Loucy (cell line): ENCODE results near the gene RERE.

ENCODE experiments used
- H2AFZ ChIP-seq: fragments of 200-600 bp; sonication (generic); 2 replicates; pipeline ENCODE4 v1.6.0; 2016; ENCODE audit warnings: antibody characterized with exemption, mild to moderate bottlenecking, low read length, moderate library complexity
- H3F3A ChIP-seq: fragments of 200-600 bp; 2 replicates; pipeline ENCODE4 v1.6.0; 2016; ENCODE audit warnings: antibody characterized with exemption, low read depth, mild to moderate bottlenecking
- H3K27me3 ChIP-seq: fragments of 200-600 bp; sonication (generic); 2 replicates; pipeline ENCODE4 v1.6.1; 2014; ENCODE audit warnings: low read length, mild to moderate bottlenecking; ENCODE audit not compliant: insufficient read depth, poor library complexity, severe bottlenecking
- H3K36me3 ChIP-seq: fragments of 200-600 bp; sonication (generic); 2 replicates; pipeline ENCODE4 v1.6.1; 2016; ENCODE audit warnings: low read length; ENCODE audit not compliant: insufficient read depth
- H3K4me1 ChIP-seq: fragments of 200-600 bp; sonication (generic); 2 replicates; pipeline ENCODE4 v1.5.1; 2014; ENCODE audit warnings: low read length, mild to moderate bottlenecking; ENCODE audit not compliant: insufficient read depth, poor library complexity, severe bottlenecking
- H3K4me2 ChIP-seq: fragments of 200-600 bp; sonication (generic); 2 replicates; pipeline ENCODE4 v1.6.0; 2014; ENCODE audit warnings: antibody characterized with exemption, low read length, low read depth, mild to moderate bottlenecking; ENCODE audit not compliant: poor library complexity, severe bottlenecking
- H3K4me3 ChIP-seq: fragments of 200-600 bp; sonication (generic); 2 replicates; pipeline ENCODE4 v1.5.1; 2014; ENCODE audit warnings: low read length, mild to moderate bottlenecking, mixed read lengths; ENCODE audit not compliant: poor library complexity, severe bottlenecking
- H3K79me2 ChIP-seq: fragments of 200-600 bp; sonication (generic); 2 replicates; pipeline ENCODE4 v1.6.1; 2014; ENCODE audit warnings: low read length; ENCODE audit not compliant: insufficient read depth
- H3K9ac ChIP-seq: fragments of 200-600 bp; sonication (generic); 2 replicates; pipeline ENCODE4 v1.6.0; 2014; ENCODE audit warnings: mild to moderate bottlenecking, low read depth, low read length, moderate library complexity; ENCODE audit not compliant: poor library complexity, severe bottlenecking
- H3K9me2 ChIP-seq: fragments of 200-600 bp; sonication (generic); replicated peaks from 2 replicates; pipeline ENCODE4 v1.6.1; 2016; ENCODE audit warnings: low read depth, low read length, mixed read lengths
- H3K9me3 ChIP-seq: fragments of 200-600 bp; sonication (generic); 2 replicates; pipeline ENCODE4 v1.6.1; 2014; ENCODE audit warnings: mild to moderate bottlenecking, antibody characterized with exemption, low read length, low read depth; ENCODE audit not compliant: insufficient read depth
- H4K20me1 ChIP-seq: fragments of 200-600 bp; sonication (generic); 2 replicates; pipeline ENCODE4 v1.6.0; 2014; ENCODE audit warnings: antibody characterized with exemption, low read length, mild to moderate bottlenecking; ENCODE audit not compliant: insufficient read depth, poor library complexity, severe bottlenecking
- CTCF ChIP-seq: fragments of 200-600 bp; sonication (generic); conservative IDR thresholded peaks from 2 replicates; pipeline ENCODE4 v1.5.1; 2014; ENCODE audit warnings: mild to moderate bottlenecking, antibody characterized with exemption, low read length
- EZH2phosphoT487 ChIP-seq: fragments of 200-600 bp; IDR thresholded peaks from 2 replicates; pipeline ENCODE4 v1.6.1; 2018; ENCODE audit warnings: antibody characterized with exemption, mild to moderate bottlenecking, moderate library complexity, borderline replicate concordance

RERE gene

DNA sequence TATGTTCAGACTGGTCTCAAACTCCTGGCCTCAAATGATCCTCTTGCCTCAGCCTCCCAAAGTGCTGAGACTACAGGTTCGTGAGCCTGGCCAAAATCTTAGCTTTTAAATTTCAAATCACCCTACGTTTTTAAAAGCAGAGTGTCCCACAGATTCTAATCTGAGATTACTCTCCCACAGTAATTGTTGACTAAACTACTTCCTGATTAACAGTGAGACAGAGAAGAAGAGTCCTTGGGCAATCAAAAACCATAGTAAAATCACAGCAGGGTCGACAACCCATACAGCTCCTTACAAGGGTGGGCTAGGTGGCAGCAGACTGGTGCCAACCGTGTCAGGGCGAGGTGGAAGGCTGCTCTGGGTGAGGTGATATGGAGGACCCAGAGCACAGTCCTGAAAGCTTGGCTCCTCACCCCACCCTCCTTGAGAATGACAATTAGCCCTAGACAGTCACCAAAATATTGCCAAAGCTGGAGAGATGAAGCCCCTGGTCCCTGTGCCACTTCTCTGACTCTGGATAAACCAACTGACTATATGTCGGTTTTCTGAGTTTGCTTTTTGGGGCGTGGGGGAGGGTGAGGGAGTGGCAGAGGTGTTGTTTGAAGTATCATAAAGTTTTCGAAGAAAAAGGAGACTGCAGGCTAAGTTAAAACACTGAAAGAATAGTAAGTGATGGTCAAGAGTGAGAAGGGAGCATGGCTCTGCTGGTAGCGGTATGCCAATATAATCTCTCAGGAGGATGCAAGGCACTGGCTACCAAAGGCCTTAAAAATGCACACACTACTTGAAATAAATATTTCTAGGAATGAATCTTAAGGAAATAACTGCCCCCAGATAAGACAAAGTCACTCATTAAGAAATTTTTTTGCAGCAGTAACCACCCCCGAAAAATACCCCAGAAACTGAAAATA, 412.7 kb downstream of the RERE start:
- Histone ChIP-seq H3K9ac (no peak overlapping the region), H3K27me3 (no peaks in the 10 kb centered on the region)
- TF ChIP-seq EZH2phosphoT487 (no peak), CTCF (no peak)

DNA sequence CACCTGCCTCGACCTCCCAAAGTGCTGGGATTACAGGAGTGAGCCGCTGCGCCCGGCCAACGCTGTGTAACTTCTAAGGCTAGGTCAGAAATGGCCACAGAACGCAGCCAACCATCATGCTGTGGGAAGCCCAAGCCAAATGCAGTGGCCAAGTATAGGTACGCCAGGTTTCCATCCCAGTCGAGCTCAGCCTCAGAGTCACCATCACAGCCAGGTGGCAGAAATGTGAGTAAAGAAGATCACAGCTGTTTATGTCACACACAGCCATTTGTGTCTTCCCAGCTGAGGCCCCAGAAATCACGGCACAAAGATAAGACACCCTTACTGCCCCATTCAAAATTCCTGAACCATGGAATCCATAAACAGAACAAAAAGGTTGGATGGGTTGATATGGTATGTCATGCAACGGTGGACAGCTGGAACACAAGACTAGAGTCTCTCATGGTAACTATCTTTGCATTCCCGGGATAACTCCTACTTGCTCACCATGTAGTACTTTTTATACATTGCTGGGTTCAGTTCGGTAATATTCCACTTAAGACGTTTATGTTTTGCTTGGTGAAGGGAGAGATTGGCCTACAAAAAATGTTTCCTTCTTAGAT, 415.2 kb downstream of the RERE start:
- Histone ChIP-seq H3K79me2 (peaks cover 73% of the 10 kb centered on the region), H3K4me1 (peaks cover 19% of the 10 kb centered on the region), H3K4me2 (no peak overlapping the region), H3K36me3 (peaks cover 32% of the 10 kb centered on the region; the same call in 1 of the 2 replicates), H3K9me2 (no peaks in the 10 kb centered on the region), H3K27me3 (no peaks in the 10 kb centered on the region), H4K20me1 (peaks cover 28% of the 10 kb centered on the region), H3K9me3 (no peaks in the 10 kb centered on the region), H2AFZ (no peak overlapping the region), H3K4me3 (no peak overlapping the region), H3F3A (no peaks in the 10 kb centered on the region), H3K9ac (no peak overlapping the region)
- TF ChIP-seq CTCF (no peak), EZH2phosphoT487 (no peak)

More for the DNA sequence above, 412.7 kb downstream of the RERE start:
- Histone ChIP-seq H2AFZ (no peak overlapping the region), H3K79me2 (peaks cover 81% of the 10 kb centered on the region), H3K9me2 (no peaks in the 10 kb centered on the region), H3K36me3 (peaks cover 56% of the 10 kb centered on the region; the same call in 1 of the 2 replicates), H3F3A (no peaks in the 10 kb centered on the region), H3K4me2 (no peak overlapping the region), H3K4me1 (peaks cover 9% of the 10 kb centered on the region), H3K4me3 (no peak overlapping the region), H4K20me1 (peaks cover 47% of the 10 kb centered on the region), H3K9me3 (no peaks in the 10 kb centered on the region)

DNA sequence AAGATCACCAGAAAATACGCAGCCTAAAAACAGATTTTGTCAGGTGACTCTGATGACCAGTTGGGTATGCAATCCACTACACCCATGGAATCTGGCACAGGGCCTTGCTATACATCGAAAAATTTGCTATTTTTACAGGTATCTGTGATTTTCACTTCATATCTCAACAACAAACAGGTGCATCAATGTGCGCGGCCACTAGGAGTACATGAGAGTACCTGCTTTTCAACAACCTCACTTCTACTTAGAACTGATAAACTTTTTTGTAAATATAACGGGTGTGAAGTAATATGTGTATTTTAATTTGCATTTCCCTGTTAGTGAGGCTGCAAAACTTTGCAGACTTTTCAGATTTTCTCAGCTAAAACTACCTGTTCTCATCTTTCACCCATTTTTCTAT, 418.8 kb downstream of the RERE start:
- H3F3A ChIP-seq: peaks cover 7% of the 10 kb centered on the region; the same call in 1 of the 2 replicates
- no peaks in the 10 kb centered on the region for H3K9me3 ChIP-seq
- H3K9ac ChIP-seq: no peak overlapping the region
- no peak overlapping the region for H3K4me3 ChIP-seq
- H4K20me1 ChIP-seq: peaks cover 34% of the 10 kb centered on the region
- no peak overlapping the region for H2AFZ ChIP-seq
- TF ChIP-seq EZH2phosphoT487 (no peak), CTCF (peak; percentile 39)
- peaks cover 15% of the 10 kb centered on the region; the same call in 1 of the 2 replicates for H3K36me3 ChIP-seq
- peak overlapping the region; percentile 60 for H3K4me2 ChIP-seq
- H3K9me2 ChIP-seq: no peaks in the 10 kb centered on the region
- H3K79me2 ChIP-seq: peaks cover 75% of the 10 kb centered on the region
- peaks cover 45% of the 10 kb centered on the region for H3K4me1 ChIP-seq
- H3K27me3 ChIP-seq: no peaks in the 10 kb centered on the region
